HTERT RPE-1 (cell line): ENCODE measurements around the gene GTPBP1.

Experiments used
- in situ Hi-C: fragments of 300-500 bp; cut with MboI; formaldehyde crosslinking; loops from 4 replicates; pipeline ENCODE4 v1.14.3; 2020; ENCODE audit warnings: low sequenced_read_pairs

GTPBP1 gene

GRCh38 chr22:38705235-38706100 lies at the start of gene GTPBP1:
Gene GTPBP1 (plus strand): TSS chr22:38705944. CDS start chr22:38705956, 12 bp downstream.
- in situ Hi-C loops, result no loop called here

GRCh38 chr22:38656256-38657044 lies 49.3 kb upstream of the GTPBP1 start, which contains the start of the genes CBY1 and FAM227A:
Gene CBY1 (plus strand): TSS chr22:38656638. CDS start chr22:38668055, 11,417 bp downstream.
Gene FAM227A (minus strand): TSS chr22:38656392. CDS start chr22:38650168, 6,224 bp downstream.
- in situ Hi-C loops, result no loop called here

GRCh38 chr22:38657045-38657909 lies 48.5 kb upstream of the GTPBP1 start:
- in situ Hi-C loops, result no loop called here

GRCh38 chr22:38674888-38675287 lies 30.9 kb upstream of the GTPBP1 start:
- in situ Hi-C loops, result no loop called here

GRCh38 chr22:38675833-38676232 lies 29.9 kb upstream of the GTPBP1 start:
- in situ Hi-C loops, result no loop called here

- in situ Hi-C loops, result no loop called here
These were observed 24.0 kb upstream of the GTPBP1 start, which contains the start of gene TOMM22 for GRCh38 chr22:38681582-38682335. Gene TOMM22 (plus strand): TSS chr22:38681957. CDS start chr22:38681979, 22 bp downstream.

- in situ Hi-C loops, result no loop called here
These were observed 20.8 kb upstream of the GTPBP1 start for GRCh38 chr22:38684895-38685294.

GRCh38 chr22:38685761-38686160 lies 20.0 kb upstream of the GTPBP1 start:
- in situ Hi-C loops, result no loop called here

GRCh38 chr22:38689651-38690050 lies 16.1 kb upstream of the GTPBP1 start:
- in situ Hi-C loops, result no loop called here

- in situ Hi-C loops, result no loop called here
These were observed 11.7 kb upstream of the GTPBP1 start for GRCh38 chr22:38694049-38694448.

GRCh38 chr22:38694940-38695339 lies 10.8 kb upstream of the GTPBP1 start:
- in situ Hi-C loops, result no loop called here

- in situ Hi-C loops, result no loop called here
These were observed 8.9 kb upstream of the GTPBP1 start for GRCh38 chr22:38696606-38697424.

GRCh38 chr22:38697425-38698089 lies 8.2 kb upstream of the GTPBP1 start:
- in situ Hi-C loops, result no loop called here

GRCh38 chr22:38698407-38699094 lies 7.2 kb upstream of the GTPBP1 start:
- in situ Hi-C loops, result no loop called here

GRCh38 chr22:38699143-38699542 lies 6.6 kb upstream of the GTPBP1 start:
- in situ Hi-C loops, result no loop called here

GRCh38 chr22:38699784-38700183 lies 6.0 kb upstream of the GTPBP1 start:
- in situ Hi-C loops, result no loop called here

GRCh38 chr22:38700270-38700788 lies 5.4 kb upstream of the GTPBP1 start:
- in situ Hi-C loops, result no loop called here
